K562 (cell line): Measurements from ENCODE around the gene KAZALD1. TPM values are rescaled to one million over a fixed set of nuclear protein-coding genes. Genes with fewer than 3 reads are reported as not detected.

Experiments
- CC2D1A ChIP-seq: fragments of 450-650 bp; IDR thresholded peaks from 2 replicates; pipeline ENCODE4 v1.6.1; 2017; ENCODE audit warnings: mild to moderate bottlenecking
- EGR1 ChIP-seq: fragments of 450-650 bp; conservative IDR thresholded peaks from 2 replicates; pipeline ENCODE4 v1.6.1; 2017; ENCODE audit warnings: mild to moderate bottlenecking
- ELF1 ChIP-seq: fragments of 200-800 bp; sonication (Bioruptor generic); IDR thresholded peaks from 2 replicates; pipeline ENCODE4 v1.6.1; 2016; ENCODE audit warnings: missing genetic modification characterization, missing compliant biosample characterization
- FOXA1 ChIP-seq: fragments of 450-650 bp; IDR thresholded peaks from 2 replicates; pipeline ENCODE4 v1.6.1; 2016; ENCODE audit warnings: mild to moderate bottlenecking, borderline replicate concordance
- MTF1 ChIP-seq: fragments of 250-450 bp; sonication (Bioruptor Pico); IDR thresholded peaks from 2 replicates; pipeline ENCODE4 v1.9.0; 2021; ENCODE audit warnings: moderate library complexity, mild to moderate bottlenecking, inconsistent platforms, borderline replicate concordance
- NR4A1 ChIP-seq, 2 experiments: fragments of 250-450 bp in 1 of 2; fragments of 450-650 bp in 1 of 2; sonication (Bioruptor Pico) in 1 of 2; IDR thresholded peaks; 2 replicates each; pipeline versions ENCODE4 v1.4.0 to v1.6.1; 2016 to 2020; ENCODE audit warnings: mild to moderate bottlenecking in 2 of 2, missing compliant biosample characterization in 1 of 2, missing genetic modification characterization in 1 of 2, moderate library complexity in 1 of 2
- PRDM10 ChIP-seq: fragments of 450-650 bp; IDR thresholded peaks from 2 replicates; pipeline ENCODE4 v1.6.1; 2018; ENCODE audit not compliant: partially characterized antibody
- RBM34 ChIP-seq: fragments of 200-400 bp; formaldehyde crosslinking; IDR thresholded peaks from 2 replicates; pipeline ENCODE4 v1.6.1; 2018; ENCODE audit warnings: low read length, borderline replicate concordance; ENCODE audit not compliant: insufficient read depth
- SRSF9 ChIP-seq: fragments of 200-400 bp; formaldehyde crosslinking; IDR thresholded peaks from 2 replicates; pipeline ENCODE4 v1.6.1; 2017; ENCODE audit warnings: low read depth, low read length, borderline replicate concordance
- TAF1 ChIP-seq: IDR thresholded peaks from 2 replicates; pipeline ENCODE4 v1.6.1; 2011; ENCODE audit warnings: mild to moderate bottlenecking, low read length, moderate library complexity; ENCODE audit not compliant: insufficient read depth, control insufficient read depth, severe bottlenecking; ENCODE audit errors: extremely low read depth
- TARDBP ChIP-seq: fragments of 450-650 bp; IDR thresholded peaks from 2 replicates; pipeline ENCODE4 v1.6.1; 2016
- ZBTB7A ChIP-seq: IDR thresholded peaks from 2 replicates; pipeline ENCODE4 v1.6.1; 2011; ENCODE audit warnings: low read depth, mild to moderate bottlenecking, low read length, moderate library complexity, borderline replicate concordance; ENCODE audit not compliant: control insufficient read depth
- ZNF318 ChIP-seq, 2 experiments: fragments of 450-650 bp; IDR thresholded peaks; 2 replicates each; pipeline ENCODE4 v1.6.1; 2016; ENCODE audit warnings: mild to moderate bottlenecking in 2 of 2, borderline replicate concordance in 1 of 2, low read depth in 1 of 2, moderate library complexity in 1 of 2
- ZNF79 ChIP-seq: fragments of 250-450 bp; sonication (Bioruptor Pico); IDR thresholded peaks from 2 replicates; pipeline ENCODE4 v1.4.0; 2020; ENCODE audit warnings: low read depth, mild to moderate bottlenecking, moderate library complexity
- polyA plus RNA-seq, 8 experiments: library from polyadenylated mRNA; depleted of rRNA in 4 of 8; stranded (reverse) in 5 of 8; unstranded in 3 of 8; fragments of >200 nt; fragmentation: Nextera tagmentation in 2 of 8; fragmentation: Illumina TruSeq in 1 of 8; extraction: Ambion mirVana in 2 of 8; extraction: Trizol in 1 of 8; gene quantifications; 2 replicates each; pipeline versions ENCODE4 v1.2.1 to v1.2.3, GENCODE V29; 2011 to 2014; ENCODE audit warnings: inconsistent platforms in 1 of 8, missing spikeins in 1 of 8
- total RNA-seq, 7 experiments: library from RNA; depleted of rRNA in 6 of 7; stranded (reverse); fragments of >200 nt in 6 of 7; fragmentation: Illumina TruSeq in 2 of 7; extraction: Trizol in 2 of 7; gene quantifications; 2 replicates each; pipeline versions ENCODE4 v1.2.1 to v1.2.3, GENCODE V29; 2011 to 2021; ENCODE audit warnings: low replicate concordance in 1 of 7

KAZALD1 gene
- total and polyA plus RNA-seq, 9 of the 15 experiments (the other 6 are each of a cell fraction or from before 2014, with no cell fraction given), result 0.15 to 10.0 (median 4.9) TPM

DNA sequence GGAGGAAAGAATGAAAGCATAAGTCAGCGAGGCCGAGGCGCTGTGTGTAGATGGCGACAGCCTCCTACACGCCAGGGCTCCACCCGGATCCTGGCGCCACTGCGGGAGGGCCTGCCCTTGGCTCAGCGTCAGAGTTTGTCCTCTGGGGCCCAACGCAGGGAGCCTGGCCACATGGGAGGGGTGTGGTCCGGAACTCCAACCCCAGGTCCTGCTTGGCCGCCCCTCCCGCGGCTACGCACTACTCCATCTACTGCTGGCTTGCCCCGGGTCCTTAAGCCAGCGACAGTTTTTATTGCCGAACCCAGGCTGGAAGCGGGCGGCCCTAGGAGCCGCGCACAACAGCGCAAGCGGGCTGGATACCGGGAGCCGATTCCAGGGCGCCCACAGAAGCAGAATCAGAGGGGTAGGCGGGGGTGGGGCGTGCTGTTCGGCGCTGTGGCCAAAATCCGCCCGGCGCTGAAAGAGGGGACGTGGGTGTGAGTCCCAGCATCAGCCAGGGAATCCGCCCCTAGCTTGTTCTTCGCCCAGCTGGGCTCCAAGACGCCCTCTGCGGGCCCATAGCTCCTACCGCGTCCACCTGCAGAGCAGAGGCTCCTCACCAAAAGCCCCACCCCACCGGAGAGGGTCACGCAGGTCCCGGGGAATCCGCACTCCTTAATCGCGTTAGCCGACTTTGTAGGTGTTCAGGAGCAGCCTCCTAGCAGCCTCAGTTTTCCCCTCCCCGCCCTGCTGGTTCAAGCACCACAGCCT lies 4.5 kb downstream of the KAZALD1 start (continued):
- TF ChIP-seq MTF1 (CRISPR knock-in tag) (no peak), ELF1 (tag) (0 out of 2 replicates have a peak, but pooled peaks have one; percentile 29), PRDM10 (peak; percentile 15), TARDBP (0 out of 2 replicates have a peak, but pooled peaks have one; percentile 31), ZNF79 (CRISPR knock-in tag) (no peak), TAF1 (peak; percentile 22), FOXA1 (no peak), ZBTB7A (peak; percentile 21; the same call in 1 of the 2 replicates), EGR1 (peak; percentile 87), ZNF318 (IDR thresholded peaks at IDR 0.05; ENCODE audit: borderline replicate concordance in 1 of 2, low read depth in 1 of 2) (no peak), CC2D1A (peak; percentile 28; the same call in 1 of the 2 replicates), NR4A1 (CRISPR knock-in tag; IDR thresholded peaks at IDR 0.05) (no peak), NR4A1 (tag; IDR thresholded peaks at IDR 0.05) (no peak), RBM34 (no peak), SRSF9 (no peak)
